Left lung (tissue), 10 donors: ENCODE measurements around the gene UCKL1. TPM values are rescaled to one million over a fixed set of nuclear protein-coding genes. Genes with fewer than 3 reads are reported as not detected.

ENCODE experiments used
- ATAC-seq: fragments of 200-7000 bp; cut with Tn5 transposase; one replicate; pipeline ENCODE4 v1.9.1; 2020; ENCODE audit warnings: moderate library complexity
- DNase-seq, 4 donors: peaks; one replicate each; pipeline ENCODE4 v3.0.0-alpha.2; 2013 to 2020
- H3K27ac ChIP-seq, 2 donors: fragments of 200-600 bp; sonication (generic) in 1 of 2; one replicate each; pipeline versions ENCODE4 v1.5.0 to v1.8.0; 2020 to 2021
- H3K27me3 ChIP-seq, 2 donors: fragments of 200-600 bp; sonication (generic) in 1 of 2; one replicate each; pipeline versions ENCODE4 v1.5.0 to v1.8.0; 2020 to 2021
- H3K36me3 ChIP-seq, 2 donors: fragments of 200-600 bp; sonication (generic) in 1 of 2; one replicate each; pipeline versions ENCODE4 v1.5.0 to v1.8.0; 2020 to 2021
- H3K4me1 ChIP-seq, 2 donors: fragments of 200-600 bp; one replicate each; pipeline ENCODE4 v1.8.0; 2021
- H3K4me3 ChIP-seq, 2 donors: fragments of 200-600 bp; sonication (generic) in 1 of 2; one replicate each; pipeline versions ENCODE4 v1.5.0 to v1.8.0; 2020 to 2021; ENCODE audit warnings: mild to moderate bottlenecking in 1 of 2
- H3K9me3 ChIP-seq, 2 donors: fragments of 200-600 bp; sonication (generic) in 1 of 2; one replicate each; pipeline versions ENCODE4 v1.5.0 to v1.8.0; 2020 to 2021
- CTCF ChIP-seq, 2 donors: fragments of 200-600 bp; sonication (generic) in 1 of 2; IDR thresholded peaks; one replicate each; pipeline versions ENCODE4 v1.5.0 to v1.8.0; 2021; ENCODE audit warnings: antibody characterized with exemption in 2 of 2
- intact Hi-C, 2 donors: fragments of 100-400 bp; cut with DNase I; formaldehyde crosslinking; loops; one replicate each; pipeline versions ENCODE4 v1.11.2 to v1.14.2; 2022
- polyA plus RNA-seq, 6 donors: library from polyadenylated mRNA; unstranded; fragments of 120-200 nt; gene quantifications; one replicate each; pipeline ENCODE4 v1.2.1, GENCODE V29; 2013; ENCODE audit not compliant: insufficient read length in 6 of 6
- total RNA-seq, 2 donors: library from RNA; stranded (reverse); fragmentation: NEBNext Ultra II Directional; extraction: Animal tissue kit (Norgen Biotek cat#: 25700); gene quantifications; one replicate each; pipeline ENCODE4 v1.2.1, GENCODE V29; 2021
- donor health status: DM: no; HTN: yes; CAD: no.
- donor health status: DM: no; HTN: no; CAD: no.

The UCKL1 gene
- total and polyA plus RNA-seq, 8 donors, result 26.7 to 68.8 (median 53.2) TPM

GRCh38 chr20:63958964-63959698 is 2.9 kb upstream of the UCKL1 start:
- Histone ChIP-seq H3K27ac (no peak overlapping the region), H3K4me1 (peaks cover 20 to 34% of the 10 kb centered on the region in 2 donors), H3K4me3 (no peak overlapping the region), H3K27me3 (no peaks in the 10 kb centered on the region), H3K9me3 (no peaks in the 10 kb centered on the region), H3K36me3 (peaks cover 0 to 49% of the 10 kb centered on the region in 2 donors)
- intact Hi-C loops, result no loop called here
- TF ChIP-seq CTCF (IDR thresholded peaks at IDR 0.05), result no peak
- ATAC-seq, result no peak
- peak in 1 of 4 donors; percentile 61 for DNase-seq

- intact Hi-C loops, result no loop called here
- Histone ChIP-seq H3K27me3 (no peaks in the 10 kb centered on the region), H3K27ac (no peak overlapping the region), H3K4me3 (no peak overlapping the region), H3K9me3 (no peaks in the 10 kb centered on the region), H3K4me1 (peaks cover 20 to 41% of the 10 kb centered on the region in 2 donors), H3K36me3 (peaks cover 0 to 42% of the 10 kb centered on the region in 2 donors)
- DNase-seq (peak in 1 of 4 donors; percentile 22), ATAC-seq (no peak)
- TF ChIP-seq CTCF (IDR thresholded peaks at IDR 0.05), result no peak
Measured at GRCh38 chr20:63958471-63958870, 2.3 kb upstream of the UCKL1 start.

- H3K4me1 ChIP-seq, result peaks cover 20 to 41% of the 10 kb centered on the region in 2 donors
- H3K4me3 ChIP-seq, result no peak overlapping the region
- peak overlapping the region; percentile 42 to 45 for H3K27ac ChIP-seq
- peaks cover 0 to 36% of the 10 kb centered on the region in 2 donors for H3K36me3 ChIP-seq
- TF ChIP-seq CTCF (IDR thresholded peaks at IDR 0.05), result no peak
- no peaks in the 10 kb centered on the region for H3K27me3 ChIP-seq
- no peaks in the 10 kb centered on the region for H3K9me3 ChIP-seq
- peak in 2 of 4 donors; percentile 33 to 73 for DNase-seq
- intact Hi-C loops, result no loop called here
- ATAC-seq, result peak; percentile 0
Measured at GRCh38 chr20:63957690-63958441, 1.6 kb upstream of the UCKL1 start.

- TF ChIP-seq CTCF (IDR thresholded peaks at IDR 0.05), result no peak
- peak overlapping the region; percentile 42 to 45 for H3K27ac ChIP-seq
- peaks cover 20 to 45% of the 10 kb centered on the region in 2 donors for H3K4me1 ChIP-seq
- H3K27me3 ChIP-seq, result no peaks in the 10 kb centered on the region
- DNase-seq (peak in 2 of 4 donors; percentile 65 to 86), ATAC-seq (peak; percentile 57)
- H3K9me3 ChIP-seq, result no peaks in the 10 kb centered on the region
- intact Hi-C loops, result no loop called here
- peaks cover 0 to 35% of the 10 kb centered on the region in 2 donors for H3K36me3 ChIP-seq
- H3K4me3 ChIP-seq, result peak overlapping the region; percentile 36 to 100
Measured at GRCh38 chr20:63957004-63957689, 931 bp upstream of the UCKL1 start.

- no peaks in the 10 kb centered on the region for H3K27me3 ChIP-seq
- peak overlapping the region; percentile 42 to 45 for H3K27ac ChIP-seq
- peak overlapping the region; percentile 36 to 100 for H3K4me3 ChIP-seq
- H3K4me1 ChIP-seq, result peaks cover 20 to 50% of the 10 kb centered on the region in 2 donors
- H3K36me3 ChIP-seq, result peaks cover 0 to 33% of the 10 kb centered on the region in 2 donors
- intact Hi-C loops, result no loop called here
- no peak for DNase-seq
- peak; percentile 1 for ATAC-seq
- no peaks in the 10 kb centered on the region for H3K9me3 ChIP-seq
- no peak for TF ChIP-seq CTCF (IDR thresholded peaks at IDR 0.05)
Measured at GRCh38 chr20:63956664-63957003, 418 bp upstream of the UCKL1 start.
